Liver (tissue), 9 donors: ENCODE data around the gene CALB2. TPM values are rescaled to one million over a fixed set of nuclear protein-coding genes. Genes with fewer than 3 reads are reported as not detected.

Source experiments
- DNase-seq: peaks from one replicate; pipeline ENCODE4 v3.0.0-alpha.2; 2017; ENCODE audit warnings: low spot score
- H3K27ac ChIP-seq, 2 donors: one replicate each; pipeline ENCODE4 v1.7.0; 2013; ENCODE audit warnings: inconsistent platforms in 2 of 2, low read length in 2 of 2, control low read depth in 1 of 2, low read depth in 1 of 2, mild to moderate bottlenecking in 1 of 2
- H3K27me3 ChIP-seq, 4 donors: one replicate each; pipeline versions ENCODE4 v1.6.1 to v1.7.0; 2013; ENCODE audit warnings: low read length in 3 of 4, inconsistent platforms in 1 of 4, mild to moderate bottlenecking in 1 of 4, moderate library complexity in 1 of 4; ENCODE audit not compliant: control insufficient read depth in 4 of 4, insufficient read depth in 4 of 4
- H3K36me3 ChIP-seq, 4 donors: one replicate each; pipeline versions ENCODE4 v1.6.1 to v1.7.0; 2013; ENCODE audit warnings: low read length in 3 of 4, mild to moderate bottlenecking in 3 of 4, low read depth in 1 of 4, moderate library complexity in 1 of 4; ENCODE audit not compliant: control insufficient read depth in 4 of 4, insufficient read depth in 3 of 4
- H3K4me1 ChIP-seq, 4 donors: one replicate each; pipeline versions ENCODE4 v1.6.1 to v1.7.0; 2013; ENCODE audit warnings: low read length in 3 of 4, mild to moderate bottlenecking in 3 of 4, moderate library complexity in 1 of 4; ENCODE audit not compliant: control insufficient read depth in 4 of 4, insufficient read depth in 4 of 4
- H3K4me3 ChIP-seq, 3 donors: one replicate each; pipeline versions ENCODE4 v1.6.1 to v1.7.0; 2013; ENCODE audit warnings: low read length in 3 of 3, control low read depth in 1 of 3, low read depth in 1 of 3, mild to moderate bottlenecking in 1 of 3
- H3K9ac ChIP-seq, 2 donors: one replicate each; pipeline ENCODE4 v1.7.0; 2013; ENCODE audit warnings: low read length in 2 of 2, mild to moderate bottlenecking in 2 of 2, moderate library complexity in 2 of 2, control low read depth in 1 of 2, low read depth in 1 of 2
- H3K9me3 ChIP-seq, 4 donors: one replicate each; pipeline versions ENCODE4 v1.6.1 to v1.7.0; 2013; ENCODE audit warnings: low read length in 3 of 4; ENCODE audit not compliant: control insufficient read depth in 4 of 4
- FOXA1 ChIP-seq: IDR thresholded peaks from 2 replicates; pipeline ENCODE4 v1.6.1; 2016; ENCODE audit warnings: antibody characterized with exemption
- GABPA ChIP-seq, 2 donors: IDR thresholded peaks in 1 of 2; conservative IDR thresholded peaks in 1 of 2; 2 replicates each; pipeline ENCODE4 v1.6.1; 2016; ENCODE audit warnings: antibody characterized with exemption in 2 of 2, mild to moderate bottlenecking in 1 of 2, moderate library complexity in 1 of 2
- HNF4A ChIP-seq, 2 donors: conservative IDR thresholded peaks; 2 replicates each; pipeline ENCODE4 v1.6.1; 2016; ENCODE audit warnings: antibody characterized with exemption in 2 of 2, mild to moderate bottlenecking in 2 of 2
- HNF4G ChIP-seq: IDR thresholded peaks from 2 replicates; pipeline ENCODE4 v1.6.1; 2016; ENCODE audit warnings: antibody characterized with exemption
- JUND ChIP-seq, 2 donors: IDR thresholded peaks; 2 replicates each; pipeline ENCODE4 v1.6.1; 2016; ENCODE audit warnings: antibody characterized with exemption in 2 of 2
- RAD21 ChIP-seq, 2 donors: IDR thresholded peaks; 2 replicates each; pipeline ENCODE4 v1.6.1; 2016; ENCODE audit warnings: antibody characterized with exemption in 2 of 2, mild to moderate bottlenecking in 2 of 2
- RXRA ChIP-seq, 2 donors: IDR thresholded peaks; 2 replicates each; pipeline ENCODE4 v1.6.1; 2017 to 2018; ENCODE audit warnings: antibody characterized with exemption in 2 of 2, mild to moderate bottlenecking in 1 of 2
- TAF1 ChIP-seq: conservative IDR thresholded peaks from 2 replicates; pipeline ENCODE4 v1.6.1; 2016; ENCODE audit warnings: antibody characterized with exemption, mild to moderate bottlenecking
- YY1 ChIP-seq: IDR thresholded peaks from 2 replicates; pipeline ENCODE4 v1.6.1; 2016; ENCODE audit warnings: antibody characterized with exemption, mild to moderate bottlenecking
- WGBS: extraction: QIAGEN DNeasy Blood & Tissue Kit; methylation state at CpG from one replicate; pipeline ENCODE4 v1.1.7; 2013; 5-methylcytosine and 5-hydroxymethylcytosine counted together
- polyA plus RNA-seq, 2 donors: library from polyadenylated mRNA; stranded (reverse) in 1 of 2; unstranded in 1 of 2; fragments of 200-250 nt in 1 of 2; fragments of >200 nt in 1 of 2; fragmentation: Nextera tagmentation in 1 of 2; extraction: Ambion mirVana in 1 of 2; gene quantifications; one replicate each; pipeline versions ENCODE4 v1.2.1 to v1.2.3, GENCODE V29; 2013 to 2015
- total RNA-seq, 2 donors: library from RNA; depleted of rRNA; stranded (reverse); fragments of >200 nt; gene quantifications; one replicate each; pipeline ENCODE4 v1.2.3, GENCODE V29; 2014
- TF ChIP-seq, protein P1 (sequence below): fragments of 150-350 bp; IDR thresholded peaks from 2 replicates; pipeline ENCODE4 v1.5.1; 2017; ENCODE audit warnings: improper control_type of control experiment, low read depth, low read length; ENCODE audit not compliant: missing input control
- TF ChIP-seq, protein P2 (sequence below): IDR thresholded peaks from 2 replicates; pipeline ENCODE4 v1.6.1; 2016; ENCODE audit warnings: antibody characterized with exemption
- TF ChIP-seq, protein P3 (sequence below): IDR thresholded peaks from 2 replicates; pipeline ENCODE4 v1.6.1; 2016; ENCODE audit warnings: antibody characterized with exemption
- TF ChIP-seq, protein P4 (sequence below): IDR thresholded peaks from 2 replicates; pipeline ENCODE4 v1.6.1; 2016; ENCODE audit warnings: antibody characterized with exemption
- donor health status: healthy.
- donor health status: healthy.
- donor health status: healthy.
- donor health status: healthy.
- donor health status: healthy.

Gene CALB2
- total and polyA plus RNA-seq, 4 donors, result not detected

DNA sequence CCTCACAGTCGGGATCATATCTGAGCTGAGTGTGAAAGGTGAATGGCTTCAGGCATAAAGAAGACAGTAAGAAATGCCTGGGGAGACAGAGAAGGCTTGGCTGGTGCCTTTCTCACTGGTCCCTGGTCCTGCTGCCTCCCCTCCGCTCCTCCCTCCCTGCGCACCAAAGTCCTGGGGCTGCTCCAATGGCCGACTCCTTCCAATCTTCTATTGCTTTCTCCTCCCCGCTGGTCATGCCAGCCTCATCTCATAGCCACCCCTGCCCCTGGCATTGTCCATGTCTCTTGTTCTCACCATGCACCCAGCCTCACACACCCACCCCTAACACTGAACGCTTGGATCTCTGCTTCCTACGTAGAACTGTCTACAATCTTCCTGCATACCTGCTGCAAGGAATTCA, 65.3 kb downstream of the CALB2 start (continued):
- TF ChIP-seq FOXA1, result no peak
- TF ChIP-seq YY1, result no peak
- no peak for TF ChIP-seq HNF4G
- no peak for TF ChIP-seq RAD21 (IDR thresholded peaks at IDR 0.05)
- TF ChIP-seq RXRA (IDR thresholded peaks at IDR 0.05), result no peak

DNA sequence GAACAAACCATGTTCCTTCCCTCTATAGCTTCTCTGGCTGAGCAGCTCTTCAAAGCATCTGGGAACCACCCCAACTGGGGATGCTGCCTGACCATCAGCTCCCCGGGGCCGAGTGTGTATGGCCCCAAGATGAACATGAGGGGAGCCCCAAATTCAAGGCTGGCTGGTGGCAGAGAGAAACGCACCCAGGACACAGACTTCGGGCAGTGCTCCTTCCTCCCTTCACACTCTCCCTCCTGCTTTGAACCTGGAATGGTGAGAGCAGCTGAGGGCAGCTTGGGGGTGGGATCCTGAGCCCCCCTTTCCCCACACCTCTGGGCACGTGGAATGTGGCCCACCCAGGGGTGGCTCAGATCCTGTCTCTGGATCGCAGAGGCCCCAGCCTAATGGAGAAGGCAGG, 66.1 kb downstream of the CALB2 start:
- Histone ChIP-seq H3K9me3 (peaks cover 0 to 4% (median 2%) of the 10 kb centered on the region in 4 donors), H3K9ac (no peak overlapping the region), H3K4me1 (no peaks in the 10 kb centered on the region), H3K27ac (no peak overlapping the region), H3K27me3 (peaks cover 3 to 13% (median 8%) of the 10 kb centered on the region in 4 donors), H3K4me3 (no peak overlapping the region), H3K36me3 (no peaks in the 10 kb centered on the region)
- WGBS, result 51% methylated on average over 6 of the region's 6 CpGs
- no peak for DNase-seq
- TF ChIP-seq, protein P1, sequence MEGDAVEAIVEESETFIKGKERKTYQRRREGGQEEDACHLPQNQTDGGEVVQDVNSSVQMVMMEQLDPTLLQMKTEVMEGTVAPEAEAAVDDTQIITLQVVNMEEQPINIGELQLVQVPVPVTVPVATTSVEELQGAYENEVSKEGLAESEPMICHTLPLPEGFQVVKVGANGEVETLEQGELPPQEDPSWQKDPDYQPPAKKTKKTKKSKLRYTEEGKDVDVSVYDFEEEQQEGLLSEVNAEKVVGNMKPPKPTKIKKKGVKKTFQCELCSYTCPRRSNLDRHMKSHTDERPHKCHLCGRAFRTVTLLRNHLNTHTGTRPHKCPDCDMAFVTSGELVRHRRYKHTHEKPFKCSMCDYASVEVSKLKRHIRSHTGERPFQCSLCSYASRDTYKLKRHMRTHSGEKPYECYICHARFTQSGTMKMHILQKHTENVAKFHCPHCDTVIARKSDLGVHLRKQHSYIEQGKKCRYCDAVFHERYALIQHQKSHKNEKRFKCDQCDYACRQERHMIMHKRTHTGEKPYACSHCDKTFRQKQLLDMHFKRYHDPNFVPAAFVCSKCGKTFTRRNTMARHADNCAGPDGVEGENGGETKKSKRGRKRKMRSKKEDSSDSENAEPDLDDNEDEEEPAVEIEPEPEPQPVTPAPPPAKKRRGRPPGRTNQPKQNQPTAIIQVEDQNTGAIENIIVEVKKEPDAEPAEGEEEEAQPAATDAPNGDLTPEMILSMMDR, result no peak
- TF ChIP-seq, protein P2, sequence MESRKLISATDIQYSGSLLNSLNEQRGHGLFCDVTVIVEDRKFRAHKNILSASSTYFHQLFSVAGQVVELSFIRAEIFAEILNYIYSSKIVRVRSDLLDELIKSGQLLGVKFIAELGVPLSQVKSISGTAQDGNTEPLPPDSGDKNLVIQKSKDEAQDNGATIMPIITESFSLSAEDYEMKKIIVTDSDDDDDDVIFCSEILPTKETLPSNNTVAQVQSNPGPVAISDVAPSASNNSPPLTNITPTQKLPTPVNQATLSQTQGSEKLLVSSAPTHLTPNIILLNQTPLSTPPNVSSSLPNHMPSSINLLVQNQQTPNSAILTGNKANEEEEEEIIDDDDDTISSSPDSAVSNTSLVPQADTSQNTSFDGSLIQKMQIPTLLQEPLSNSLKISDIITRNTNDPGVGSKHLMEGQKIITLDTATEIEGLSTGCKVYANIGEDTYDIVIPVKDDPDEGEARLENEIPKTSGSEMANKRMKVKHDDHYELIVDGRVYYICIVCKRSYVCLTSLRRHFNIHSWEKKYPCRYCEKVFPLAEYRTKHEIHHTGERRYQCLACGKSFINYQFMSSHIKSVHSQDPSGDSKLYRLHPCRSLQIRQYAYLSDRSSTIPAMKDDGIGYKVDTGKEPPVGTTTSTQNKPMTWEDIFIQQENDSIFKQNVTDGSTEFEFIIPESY, result no peak
- TF ChIP-seq TAF1, result no peak
- TF ChIP-seq RXRA (IDR thresholded peaks at IDR 0.05), result no peak
- no peak for TF ChIP-seq GABPA (IDR thresholded peaks at IDR 0.05 in 1 of 2, conservative IDR thresholded peaks at IDR 0.05 in 1 of 2)

DNA sequence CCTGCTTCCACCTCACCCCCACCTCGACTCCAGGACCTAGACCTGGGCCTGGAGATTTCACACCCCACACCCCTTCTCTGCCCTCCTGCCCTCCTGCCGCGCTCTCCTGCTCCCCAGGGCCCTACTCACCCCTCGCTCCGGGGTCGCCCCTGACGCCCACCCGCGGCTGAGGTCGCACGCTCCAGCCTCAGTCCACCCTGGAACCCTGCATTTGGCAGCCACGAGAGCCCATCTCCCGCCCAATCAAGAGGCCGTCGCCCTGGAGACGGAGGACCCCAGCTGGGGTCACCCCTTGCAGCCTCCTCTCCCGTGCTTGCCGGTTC, 67.2 kb downstream of the CALB2 start:
- Histone ChIP-seq H3K4me1 (no peaks in the 10 kb centered on the region), H3K36me3 (no peaks in the 10 kb centered on the region), H3K27ac (no peak overlapping the region), H3K4me3 (no peak overlapping the region), H3K27me3 (peaks cover 3 to 13% (median 8%) of the 10 kb centered on the region in 4 donors), H3K9ac (no peak overlapping the region), H3K9me3 (peaks cover 0 to 4% (median 2%) of the 10 kb centered on the region in 4 donors)
- 11% methylated on average over 18 of the region's 18 CpGs for WGBS
- TF ChIP-seq, protein P3, sequence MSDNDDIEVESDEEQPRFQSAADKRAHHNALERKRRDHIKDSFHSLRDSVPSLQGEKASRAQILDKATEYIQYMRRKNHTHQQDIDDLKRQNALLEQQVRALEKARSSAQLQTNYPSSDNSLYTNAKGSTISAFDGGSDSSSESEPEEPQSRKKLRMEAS, result no peak
- no peak for TF ChIP-seq GABPA (IDR thresholded peaks at IDR 0.05 in 1 of 2, conservative IDR thresholded peaks at IDR 0.05 in 1 of 2)
- DNase-seq, result no peak

DNA sequence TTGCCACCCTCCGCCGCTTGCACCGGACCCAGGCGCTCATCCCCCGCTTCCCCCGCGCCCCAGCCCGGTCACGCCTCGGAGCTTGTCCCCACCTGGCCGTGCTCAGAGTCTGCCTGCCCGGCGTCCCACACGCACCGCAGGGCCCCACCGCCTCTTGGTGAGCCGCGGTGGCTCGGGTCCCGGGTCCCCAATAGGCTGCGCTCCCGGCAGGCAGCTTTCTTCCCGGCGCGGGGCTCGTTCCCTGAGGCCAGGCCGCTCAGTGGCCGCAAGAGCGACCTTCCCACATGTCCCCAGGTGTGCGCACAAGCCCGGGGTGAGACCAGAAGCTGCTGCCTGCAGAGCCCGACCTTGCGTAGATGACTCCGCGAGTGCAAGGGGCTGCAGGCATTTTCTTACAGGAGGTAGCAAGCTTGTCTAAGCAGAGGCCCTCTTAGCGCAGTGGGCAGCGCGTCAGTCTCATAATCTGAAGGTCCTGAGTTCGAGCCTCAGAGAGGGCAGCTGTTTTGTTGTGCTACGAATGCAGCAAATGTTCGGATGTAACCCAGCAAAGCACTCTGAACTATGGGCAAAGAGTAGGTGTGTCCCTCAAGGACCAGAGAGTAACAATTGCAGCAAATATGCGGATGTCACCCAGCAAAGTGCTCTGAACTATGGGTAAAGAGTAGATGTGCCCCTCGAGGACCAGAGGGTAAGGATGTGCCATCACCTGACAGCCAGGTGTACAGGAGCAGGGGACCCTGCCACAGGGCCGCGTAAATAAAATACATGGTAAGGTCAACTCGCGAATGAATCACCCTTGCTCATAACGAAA, 67.8 kb downstream of the CALB2 start:
- peaks cover 3 to 13% (median 8%) of the 10 kb centered on the region in 4 donors for H3K27me3 ChIP-seq
- 4% methylated on average over 48 of the region's 48 CpGs for WGBS
- TF ChIP-seq, protein P4, sequence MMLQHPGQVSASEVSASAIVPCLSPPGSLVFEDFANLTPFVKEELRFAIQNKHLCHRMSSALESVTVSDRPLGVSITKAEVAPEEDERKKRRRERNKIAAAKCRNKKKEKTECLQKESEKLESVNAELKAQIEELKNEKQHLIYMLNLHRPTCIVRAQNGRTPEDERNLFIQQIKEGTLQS, result peak; percentile 92
- TF ChIP-seq JUND (IDR thresholded peaks at IDR 0.05) (no peak), RXRA (IDR thresholded peaks at IDR 0.05) (no peak), HNF4A (conservative IDR thresholded peaks at IDR 0.05) (no peak), RAD21 (IDR thresholded peaks at IDR 0.05) (no peak)
- TF ChIP-seq, protein P1, result no peak
- no peak overlapping the region for H3K4me3 ChIP-seq
- no peaks in the 10 kb centered on the region for H3K4me1 ChIP-seq
- no peaks in the 10 kb centered on the region for H3K36me3 ChIP-seq
- H3K9ac ChIP-seq, result no peak overlapping the region
- peaks cover 0 to 4% (median 2%) of the 10 kb centered on the region in 4 donors for H3K9me3 ChIP-seq
- DNase-seq, result no peak
- no peak overlapping the region for H3K27ac ChIP-seq
